Activated naive CD8-positive, alpha-beta T cell treated with anti-CD3 and anti-CD28 coated beads for 36 hours (primary cell): ENCODE results near the gene OR4A47. TPM values are rescaled to one million over a fixed set of nuclear protein-coding genes. Genes with fewer than 3 reads are reported as not detected.
"Not testable (repeated sequence)": the region's sequence is repeated elsewhere in the genome, so short reads cannot be mapped to it uniquely, and the experiment has no call there.

Source experiments
- DNase-seq: peaks from one replicate; pipeline ENCODE4 v3.0.0; 2021
- H3K27ac Mint-ChIP-seq: one replicate; pipeline ENCODE4 v1.8.0; 2022; ENCODE audit warnings: mild to moderate bottlenecking, moderate library complexity, mixed read lengths
- H3K27me3 Mint-ChIP-seq: one replicate; pipeline ENCODE4 v1.8.0; 2022; ENCODE audit warnings: mild to moderate bottlenecking, mixed read lengths
- H3K36me3 Mint-ChIP-seq: one replicate; pipeline ENCODE4 v1.8.0; 2021; ENCODE audit warnings: mild to moderate bottlenecking, mixed read lengths
- H3K4me1 Mint-ChIP-seq: one replicate; pipeline ENCODE4 v1.8.0; 2021; ENCODE audit warnings: mixed read lengths
- H3K4me3 Mint-ChIP-seq: one replicate; pipeline ENCODE4 v1.8.0; 2022; ENCODE audit warnings: mild to moderate bottlenecking, moderate library complexity, mixed read lengths
- H3K9me3 Mint-ChIP-seq: one replicate; pipeline ENCODE4 v1.8.0; 2022; ENCODE audit warnings: mixed read lengths
- total RNA-seq, 2 experiments: library from RNA; stranded (reverse); gene quantifications; one replicate each; pipeline ENCODE4 v1.2.3, GENCODE V29; 2021

OR4A47 gene
- not detected for total RNA-seq

DNA sequence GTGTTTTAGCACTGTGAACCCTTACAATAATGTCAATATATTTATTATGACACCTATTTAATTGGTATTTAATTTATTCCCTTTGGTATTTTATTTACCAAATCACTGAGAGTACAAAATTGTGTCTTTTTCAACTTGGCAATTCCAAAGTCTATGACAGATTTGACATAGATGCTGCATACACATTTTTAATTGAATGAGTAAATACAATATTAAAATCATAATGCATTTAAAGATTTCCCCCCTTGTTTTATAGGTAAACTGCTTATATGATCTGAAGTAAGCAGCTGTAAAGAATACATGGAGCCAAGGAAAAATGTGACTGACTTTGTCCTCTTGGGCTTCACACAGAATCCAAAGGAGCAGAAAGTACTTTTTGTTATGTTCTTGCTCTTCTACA is at the start of gene OR4A47:
Gene OR4A47, plus strand, starts transcription at position 301 of the 400 bp plus-strand sequence. Its CDS starts 0 bp downstream, at position 301.
- H3K4me1 Mint-ChIP-seq, DNase-seq, H3K9me3 Mint-ChIP-seq, H3K27ac Mint-ChIP-seq, H3K36me3 Mint-ChIP-seq, H3K4me3 Mint-ChIP-seq, H3K27me3 Mint-ChIP-seq: not testable (repeated sequence)

- not testable (repeated sequence) for H3K9me3 Mint-ChIP-seq, H3K4me3 Mint-ChIP-seq, H3K36me3 Mint-ChIP-seq, H3K27ac Mint-ChIP-seq, H3K4me1 Mint-ChIP-seq, DNase-seq, H3K27me3 Mint-ChIP-seq
Observed at GRCh38 chr11:48455909-48456308, 32.7 kb upstream of the OR4A47 start.

- not testable (repeated sequence) for H3K27ac Mint-ChIP-seq, H3K27me3 Mint-ChIP-seq, H3K36me3 Mint-ChIP-seq, H3K4me3 Mint-ChIP-seq, H3K9me3 Mint-ChIP-seq, H3K4me1 Mint-ChIP-seq, DNase-seq
Observed at GRCh38 chr11:48473966-48474365, 14.6 kb upstream of the OR4A47 start.

- H3K4me1 Mint-ChIP-seq, H3K36me3 Mint-ChIP-seq, H3K4me3 Mint-ChIP-seq, H3K27ac Mint-ChIP-seq, H3K9me3 Mint-ChIP-seq, H3K27me3 Mint-ChIP-seq, DNase-seq: not testable (repeated sequence)
Observed at GRCh38 chr11:48474703-48475102, 13.9 kb upstream of the OR4A47 start.

DNA sequence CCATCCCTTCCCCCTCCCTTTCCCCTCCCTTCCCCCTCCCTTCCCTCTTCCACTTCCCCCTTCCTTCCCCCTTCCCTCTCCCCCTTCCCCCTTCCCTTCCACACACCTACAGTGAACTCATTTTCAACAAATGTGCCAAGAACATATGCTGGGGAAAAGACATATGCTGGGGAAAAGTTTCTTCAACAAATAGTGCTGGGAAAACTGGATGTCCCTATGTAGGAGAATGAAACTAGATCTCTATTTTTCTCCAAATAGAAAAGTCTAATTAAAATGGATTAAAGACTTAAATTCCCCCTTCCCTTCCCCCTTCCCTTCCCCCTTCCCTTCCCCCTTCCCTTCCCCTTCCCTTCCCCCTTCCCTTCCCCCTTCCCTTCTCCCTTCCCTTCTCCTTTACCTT is 17.6 kb downstream of the OR4A47 start:
- H3K9me3 Mint-ChIP-seq, H3K27ac Mint-ChIP-seq, H3K27me3 Mint-ChIP-seq, H3K36me3 Mint-ChIP-seq, H3K4me1 Mint-ChIP-seq, H3K4me3 Mint-ChIP-seq, DNase-seq: not testable (repeated sequence)

- Mint-ChIP-seq H3K4me1 (no peaks in the 10 kb centered on the region), H3K27ac (no peak overlapping the region), H3K27me3 (no peaks in the 10 kb centered on the region), H3K36me3 (no peaks in the 10 kb centered on the region), H3K9me3 (peaks cover 2% of the 10 kb centered on the region), H3K4me3 (no peak overlapping the region)
- DNase-seq, result no peak
Observed at GRCh38 chr11:48538991-48539390, 50.4 kb downstream of the OR4A47 start.

Other genes starting within 250 kb of the OR4A47 start
- not detected for gene OR4X2, start 243.7 kb upstream of the OR4A47 start, total RNA-seq
- not detected for gene OR4X1, start 224.9 kb upstream of the OR4A47 start, total RNA-seq
- not detected for gene OR4S1, start 182.6 kb upstream of the OR4A47 start, total RNA-seq
- gene OR4C3, start 163.9 kb upstream of the OR4A47 start, total RNA-seq, result not detected
- gene OR4C5, start 122.3 kb upstream of the OR4A47 start, total RNA-seq, result not detected